ENCODE measurements around the gene NT5DC2. TPM values are rescaled to one million over a fixed set of nuclear protein-coding genes. Genes with fewer than 3 reads are reported as not detected.

The NT5DC2 gene
- total RNA-seq, 2 donors from 2014 or later = 23.5 to 24.3 TPM

- no peak for ATAC-seq (replicated peaks in 1 of 2)
- DNase-seq = no peak
- Mint-ChIP-seq H3K4me1 (ENCODE audit: low read depth) (no peaks in the 10 kb centered on the region), H3K36me3 (ENCODE audit: insufficient read depth in 2 of 2) (no peaks in the 10 kb centered on the region), H3K4me3 (no peak overlapping the region), H3K27me3 (ENCODE audit: low read depth) (no peaks in the 10 kb centered on the region), H3K27ac (no peak overlapping the region), H3K9me3 (no peaks in the 10 kb centered on the region)
These were observed 28.7 kb downstream of the NT5DC2 start for GRCh38 chr3:52504977-52505376.

DNA sequence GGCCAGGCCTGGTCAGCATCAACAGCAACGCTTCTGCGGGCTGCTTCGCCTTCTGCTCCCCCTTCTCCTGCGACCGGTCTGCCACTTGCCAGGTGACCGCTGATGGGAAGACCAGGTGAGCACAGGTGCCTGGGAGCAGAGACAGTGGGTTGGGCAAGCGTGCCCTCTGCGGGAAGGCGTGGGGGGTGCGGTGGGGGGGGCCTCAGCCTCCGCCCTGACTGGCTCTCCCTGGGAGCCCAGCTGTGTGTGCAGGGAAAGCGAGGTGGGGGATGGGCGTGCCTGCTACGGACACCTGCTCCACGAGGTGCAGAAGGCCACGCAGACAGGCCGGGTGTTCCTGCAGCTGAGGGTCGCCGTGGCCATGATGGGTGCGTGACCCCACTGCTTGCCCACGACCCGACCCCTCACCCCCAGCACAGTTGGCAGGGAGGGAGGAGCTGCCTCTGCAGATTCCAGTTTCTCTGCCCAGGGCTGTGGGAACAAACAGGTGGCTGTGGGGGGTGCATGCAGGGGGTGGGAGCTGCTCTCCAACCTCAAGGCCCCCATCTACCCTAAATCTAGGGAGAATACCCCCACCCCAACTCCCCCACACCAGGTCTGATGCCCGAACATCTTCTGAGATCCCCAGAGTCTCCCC is 29.8 kb downstream of the NT5DC2 start:
- Mint-ChIP-seq H3K4me1 (ENCODE audit: low read depth) (peaks cover under 1% of the 10 kb centered on the region), H3K27me3 (ENCODE audit: low read depth) (no peaks in the 10 kb centered on the region), H3K4me3 (no peak overlapping the region), H3K27ac (no peak overlapping the region), H3K36me3 (ENCODE audit: insufficient read depth in 2 of 2) (no peaks in the 10 kb centered on the region), H3K9me3 (no peaks in the 10 kb centered on the region)
- DNase-seq (no peak), ATAC-seq (replicated peaks in 1 of 2) (no peak)

DNA sequence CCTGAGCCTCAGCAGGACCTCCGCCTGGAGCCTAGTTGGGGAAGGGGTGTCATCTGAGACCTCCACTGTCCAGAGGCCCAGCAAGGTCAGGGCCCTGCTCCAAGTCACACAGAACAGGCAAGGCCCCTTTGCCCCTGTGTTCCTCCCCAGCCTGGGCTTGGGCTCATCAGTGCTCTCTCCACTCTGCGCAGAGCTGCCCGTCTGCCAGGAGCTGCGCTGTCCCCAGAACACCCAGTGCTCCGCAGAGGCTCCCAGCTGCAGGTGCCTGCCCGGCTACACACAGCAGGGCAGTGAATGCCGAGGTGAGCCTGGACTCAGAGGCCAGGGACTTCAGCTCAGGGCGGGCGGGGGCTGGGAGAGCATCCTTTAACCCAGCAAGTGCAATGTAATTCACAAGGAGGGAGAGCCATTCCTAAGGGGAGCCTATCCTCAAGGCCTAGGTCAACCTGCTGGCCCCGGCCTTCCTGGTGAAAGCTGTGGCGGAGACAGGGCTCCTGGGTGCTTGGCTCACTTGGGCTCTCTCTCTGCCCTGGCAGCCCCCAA is 30.8 kb downstream of the NT5DC2 start:
- Mint-ChIP-seq H3K36me3 (ENCODE audit: insufficient read depth in 2 of 2) (no peaks in the 10 kb centered on the region), H3K27ac (no peak overlapping the region), H3K4me1 (ENCODE audit: low read depth) (peaks cover 6% of the 10 kb centered on the region), H3K4me3 (no peak overlapping the region), H3K27me3 (ENCODE audit: low read depth) (no peaks in the 10 kb centered on the region), H3K9me3 (no peaks in the 10 kb centered on the region)
- DNase-seq = no peak
- no peak for ATAC-seq (replicated peaks in 1 of 2)

DNA sequence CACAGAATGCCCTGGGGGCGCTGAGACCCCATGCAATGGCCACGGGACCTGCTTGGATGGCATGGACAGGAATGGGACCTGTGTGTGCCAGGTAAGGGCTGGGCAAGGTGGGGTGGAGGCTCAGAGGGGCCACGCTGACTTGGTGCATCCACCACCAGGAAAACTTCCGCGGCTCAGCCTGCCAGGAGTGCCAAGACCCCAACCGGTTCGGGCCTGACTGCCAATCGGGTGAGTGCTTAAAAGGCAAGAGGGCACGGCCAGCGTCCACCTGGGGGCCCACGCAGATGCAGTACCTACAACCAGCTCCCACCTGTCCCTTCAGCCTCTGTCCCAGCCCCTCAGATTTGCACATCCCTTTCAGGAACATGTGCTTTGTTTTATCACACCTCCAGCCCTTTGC is 31.7 kb downstream of the NT5DC2 start:
- Mint-ChIP-seq H3K4me1 (ENCODE audit: low read depth) (peaks cover 6% of the 10 kb centered on the region), H3K4me3 (no peak overlapping the region), H3K27ac (no peak overlapping the region), H3K9me3 (no peaks in the 10 kb centered on the region), H3K36me3 (ENCODE audit: insufficient read depth in 2 of 2) (no peaks in the 10 kb centered on the region), H3K27me3 (ENCODE audit: low read depth) (no peaks in the 10 kb centered on the region)
- DNase-seq (no peak), ATAC-seq (replicated peaks in 1 of 2) (no peak)

- no peak overlapping the region for H3K4me3 Mint-ChIP-seq
- no peaks in the 10 kb centered on the region for H3K9me3 Mint-ChIP-seq
- DNase-seq = no peak
- no peak for ATAC-seq (replicated peaks in 1 of 2)
- no peak overlapping the region for H3K27ac Mint-ChIP-seq
- H3K27me3 Mint-ChIP-seq (ENCODE audit: low read depth) = no peaks in the 10 kb centered on the region
- H3K4me1 Mint-ChIP-seq (ENCODE audit: low read depth) = peaks cover 6% of the 10 kb centered on the region
- no peaks in the 10 kb centered on the region for H3K36me3 Mint-ChIP-seq (ENCODE audit: insufficient read depth in 2 of 2)
These were observed 32.6 kb downstream of the NT5DC2 start for GRCh38 chr3:52501046-52501445.

DNA sequence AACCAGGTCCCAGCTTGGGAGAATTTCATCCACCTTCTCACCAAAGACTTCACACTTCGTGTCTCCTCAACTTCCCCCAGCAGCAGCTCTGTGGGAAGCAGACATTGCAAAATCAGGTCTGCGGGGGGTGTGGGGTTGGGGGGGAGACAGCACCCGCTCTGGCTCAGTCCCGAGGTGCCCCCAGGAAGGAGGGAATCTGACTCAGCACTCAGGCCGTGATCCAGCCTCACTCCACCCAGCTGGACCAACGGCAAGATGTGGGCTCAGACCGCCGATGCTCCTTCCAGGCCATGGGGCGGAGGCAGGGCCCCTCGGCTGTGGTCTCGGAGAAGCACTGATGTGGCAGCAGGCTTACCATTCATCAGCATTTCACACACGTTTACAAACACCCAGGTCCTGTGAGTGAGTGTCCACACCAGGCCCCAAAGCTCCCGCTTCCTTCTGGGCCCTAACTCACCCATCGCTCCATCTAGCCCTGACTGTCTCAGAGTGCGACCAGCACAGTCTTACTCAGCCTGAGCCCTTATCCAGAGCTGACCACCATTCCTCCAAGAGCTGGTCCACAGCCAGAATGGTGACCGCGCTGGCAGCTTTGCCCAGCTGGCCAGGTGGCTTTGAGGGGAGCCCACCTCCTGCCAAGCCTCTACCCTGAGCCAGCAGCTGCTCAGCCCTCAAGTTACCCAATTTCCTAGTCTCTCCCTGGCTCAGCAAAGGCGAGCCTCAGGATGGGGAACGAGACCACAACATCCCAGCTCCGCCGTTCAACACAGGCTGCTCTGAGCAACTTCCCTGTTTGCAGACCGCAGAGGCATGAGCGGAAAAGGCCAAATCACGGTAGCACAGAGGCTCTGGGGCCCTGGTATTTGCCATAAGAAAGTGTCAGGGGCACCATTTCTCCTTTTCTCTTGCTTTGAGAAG is 35.3 kb downstream of the NT5DC2 start:
- Mint-ChIP-seq H3K4me1 (ENCODE audit: low read depth) (peaks cover 11% of the 10 kb centered on the region), H3K4me3 (no peak overlapping the region), H3K27ac (no peak overlapping the region), H3K27me3 (ENCODE audit: low read depth) (no peaks in the 10 kb centered on the region), H3K9me3 (no peaks in the 10 kb centered on the region), H3K36me3 (ENCODE audit: insufficient read depth in 2 of 2) (no peaks in the 10 kb centered on the region)
- ATAC-seq (replicated peaks in 1 of 2) (no peak), DNase-seq (no peak)

DNA sequence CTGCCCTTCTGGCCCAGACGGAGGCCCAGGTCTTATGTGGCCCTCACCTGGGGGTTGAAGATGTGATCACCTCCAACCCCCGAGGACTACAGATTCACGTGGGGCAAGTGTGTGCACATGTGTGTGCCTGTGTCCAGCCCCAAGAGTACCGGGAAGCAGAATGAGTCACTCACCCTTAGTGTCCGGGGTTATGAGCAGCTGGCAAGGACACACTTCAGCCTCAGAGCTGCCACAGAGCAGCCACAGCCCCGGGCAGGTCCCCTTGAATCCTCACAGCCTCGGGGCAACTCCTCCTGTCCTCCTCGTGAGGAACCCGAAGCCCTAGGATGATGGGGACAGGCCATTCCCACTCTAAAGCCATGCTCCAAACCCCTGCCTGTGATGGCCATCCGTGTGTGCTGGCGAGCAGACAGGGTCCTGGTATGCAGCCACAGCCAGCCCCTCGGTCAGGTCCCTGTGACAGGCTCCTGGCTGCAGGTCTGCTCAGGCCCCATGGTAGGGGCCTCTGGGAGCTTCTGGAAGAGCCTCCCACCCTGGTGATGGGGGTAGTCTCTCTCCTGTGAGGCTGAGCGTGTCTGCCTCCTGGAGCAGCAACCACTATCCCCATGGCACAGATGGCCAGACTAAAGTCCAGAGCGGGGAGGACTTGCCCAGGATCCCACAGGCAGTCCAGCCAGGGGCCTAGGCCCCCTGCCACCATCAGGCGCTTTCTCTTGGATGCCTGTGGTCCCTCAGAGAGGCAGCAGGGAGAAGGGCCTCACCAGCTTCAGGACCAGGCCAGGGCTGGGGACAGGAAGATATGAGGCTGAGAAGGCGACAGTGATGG is 37.7 kb downstream of the NT5DC2 start:
- Mint-ChIP-seq H3K27me3 (ENCODE audit: low read depth) (no peaks in the 10 kb centered on the region), H3K4me1 (ENCODE audit: low read depth) (peaks cover 11% of the 10 kb centered on the region), H3K9me3 (no peaks in the 10 kb centered on the region), H3K36me3 (ENCODE audit: insufficient read depth in 2 of 2) (no peaks in the 10 kb centered on the region), H3K4me3 (no peak overlapping the region), H3K27ac (no peak overlapping the region)
- DNase-seq (no peak), ATAC-seq (replicated peaks in 1 of 2) (no peak)

- no peaks in the 10 kb centered on the region for H3K9me3 Mint-ChIP-seq
- H3K4me1 Mint-ChIP-seq (ENCODE audit: low read depth) = peaks cover 11% of the 10 kb centered on the region
- H3K27ac Mint-ChIP-seq = no peak within 1 kb of the TSS
- no peaks in the 10 kb centered on the region for H3K36me3 Mint-ChIP-seq (ENCODE audit: insufficient read depth in 2 of 2)
- no peak within 1 kb of the TSS for H3K4me3 Mint-ChIP-seq
- DNase-seq (no peak), ATAC-seq (replicated peaks in 1 of 2) (peak; percentile 2 to 20)
- H3K27me3 Mint-ChIP-seq (ENCODE audit: low read depth) = no peaks in the 10 kb centered on the region
These were observed 38.7 kb downstream of the NT5DC2 start, which contains the start of gene STAB1 for GRCh38 chr3:52494886-52495495. TSS of gene STAB1 (plus strand) at chr3:52495338. CDS start at chr3:52495414, 76 bp downstream.

GRCh38 chr3:52494445-52494844 is 39.2 kb downstream of the NT5DC2 start:
- H3K4me1 Mint-ChIP-seq (ENCODE audit: low read depth) = peaks cover 11% of the 10 kb centered on the region
- DNase-seq (no peak), ATAC-seq (replicated peaks in 1 of 2) (peak in 1 of 2 donors; percentile 2)
- no peaks in the 10 kb centered on the region for H3K9me3 Mint-ChIP-seq
- H3K27ac Mint-ChIP-seq = no peak overlapping the region
- no peak overlapping the region for H3K4me3 Mint-ChIP-seq
- no peaks in the 10 kb centered on the region for H3K36me3 Mint-ChIP-seq (ENCODE audit: insufficient read depth in 2 of 2)
- H3K27me3 Mint-ChIP-seq (ENCODE audit: low read depth) = no peaks in the 10 kb centered on the region

- DNase-seq (no peak), ATAC-seq (replicated peaks in 1 of 2) (no peak)
- Mint-ChIP-seq H3K4me1 (ENCODE audit: low read depth) (peaks cover 5% of the 10 kb centered on the region), H3K36me3 (ENCODE audit: insufficient read depth in 2 of 2) (no peaks in the 10 kb centered on the region), H3K9me3 (no peaks in the 10 kb centered on the region), H3K27ac (no peak overlapping the region), H3K4me3 (no peak overlapping the region), H3K27me3 (ENCODE audit: low read depth) (no peaks in the 10 kb centered on the region)
These were observed 40.2 kb downstream of the NT5DC2 start for GRCh38 chr3:52493232-52494017.

- no peaks in the 10 kb centered on the region for H3K36me3 Mint-ChIP-seq (ENCODE audit: insufficient read depth in 2 of 2)
- no peak for DNase-seq
- H3K9me3 Mint-ChIP-seq = no peaks in the 10 kb centered on the region
- peaks cover 5% of the 10 kb centered on the region for H3K4me1 Mint-ChIP-seq (ENCODE audit: low read depth)
- H3K4me3 Mint-ChIP-seq = no peak overlapping the region
- H3K27me3 Mint-ChIP-seq (ENCODE audit: low read depth) = no peaks in the 10 kb centered on the region
- no peak overlapping the region for H3K27ac Mint-ChIP-seq
- no peak for ATAC-seq (replicated peaks in 1 of 2)
These were observed 41.6 kb downstream of the NT5DC2 start for GRCh38 chr3:52492059-52492458.

DNA sequence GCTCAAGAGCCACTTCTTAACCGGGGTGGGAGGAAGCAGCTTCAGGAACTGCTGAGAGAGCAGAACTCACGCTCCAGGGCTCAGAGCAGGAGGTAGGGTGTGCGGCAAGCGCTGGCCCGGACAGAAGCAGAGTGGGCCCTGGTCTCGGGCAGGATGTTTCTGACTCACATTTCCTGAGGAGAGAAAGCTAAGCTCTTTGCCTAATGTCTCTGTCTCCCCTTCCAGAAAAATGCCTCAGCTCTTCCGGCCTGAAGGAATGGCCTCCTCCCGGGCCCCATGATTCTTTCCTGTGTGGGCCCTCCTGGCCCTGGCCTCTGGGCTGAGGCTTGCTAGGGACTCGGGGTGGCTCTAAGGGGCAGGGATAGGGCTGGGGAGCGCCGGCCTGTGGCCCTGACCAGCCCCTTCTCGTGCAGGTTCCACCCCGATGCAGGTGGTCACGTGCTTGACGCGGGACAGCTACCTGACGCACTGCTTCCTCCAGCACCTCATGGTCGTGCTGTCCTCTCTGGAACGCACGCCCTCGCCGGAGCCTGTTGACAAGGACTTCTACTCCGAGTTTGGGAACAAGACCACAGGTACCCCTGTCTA is 42.6 kb downstream of the NT5DC2 start:
- H3K27me3 Mint-ChIP-seq (ENCODE audit: low read depth) = no peaks in the 10 kb centered on the region
- peaks cover 5% of the 10 kb centered on the region for H3K4me1 Mint-ChIP-seq (ENCODE audit: low read depth)
- H3K27ac Mint-ChIP-seq = no peak overlapping the region
- H3K9me3 Mint-ChIP-seq = no peaks in the 10 kb centered on the region
- H3K36me3 Mint-ChIP-seq (ENCODE audit: insufficient read depth in 2 of 2) = no peaks in the 10 kb centered on the region
- no peak overlapping the region for H3K4me3 Mint-ChIP-seq
- DNase-seq (no peak), ATAC-seq (replicated peaks in 1 of 2) (no peak)
